Brain microvascular endothelial cell (primary cell): ENCODE data around the gene ATP9B.

Experiments
- DNase-seq: peaks from one replicate; pipeline ENCODE4 v3.0.0-alpha.2; 2020
- H3K27ac ChIP-seq: fragments of 250-450 bp; sonication (Bioruptor Pico); 2 replicates; pipeline ENCODE4 v1.5.1; 2020; ENCODE audit warnings: mild to moderate bottlenecking, moderate library complexity
- H3K27me3 ChIP-seq: fragments of 250-450 bp; sonication (Bioruptor Pico); replicated peaks from 2 replicates; pipeline ENCODE4 v1.5.1; 2020; ENCODE audit warnings: mild to moderate bottlenecking
- H3K36me3 ChIP-seq: fragments of 250-450 bp; sonication (Bioruptor Pico); replicated peaks from 2 replicates; pipeline ENCODE4 v1.5.1; 2020; ENCODE audit warnings: mild to moderate bottlenecking
- H3K4me3 ChIP-seq: 2 replicates; pipeline ENCODE4 v1.5.1; 2011; ENCODE audit warnings: low read depth, mild to moderate bottlenecking, control low read depth, low read length, moderate library complexity
- in situ Hi-C: cut with HindIII; loops from 2 replicates; pipeline ENCODE4 v1.10.0; 2017; ENCODE audit warnings: low sequenced_read_pairs, low pct_ligation_motif_present
- TF ChIP-seq, protein P1 (sequence below): IDR thresholded peaks from 2 replicates; pipeline ENCODE4 v1.5.1; 2011; ENCODE audit warnings: low read depth, mild to moderate bottlenecking, moderate library complexity, low read length, control low read depth, inconsistent platforms; ENCODE audit errors: missing control alignments

Gene ATP9B

DNA sequence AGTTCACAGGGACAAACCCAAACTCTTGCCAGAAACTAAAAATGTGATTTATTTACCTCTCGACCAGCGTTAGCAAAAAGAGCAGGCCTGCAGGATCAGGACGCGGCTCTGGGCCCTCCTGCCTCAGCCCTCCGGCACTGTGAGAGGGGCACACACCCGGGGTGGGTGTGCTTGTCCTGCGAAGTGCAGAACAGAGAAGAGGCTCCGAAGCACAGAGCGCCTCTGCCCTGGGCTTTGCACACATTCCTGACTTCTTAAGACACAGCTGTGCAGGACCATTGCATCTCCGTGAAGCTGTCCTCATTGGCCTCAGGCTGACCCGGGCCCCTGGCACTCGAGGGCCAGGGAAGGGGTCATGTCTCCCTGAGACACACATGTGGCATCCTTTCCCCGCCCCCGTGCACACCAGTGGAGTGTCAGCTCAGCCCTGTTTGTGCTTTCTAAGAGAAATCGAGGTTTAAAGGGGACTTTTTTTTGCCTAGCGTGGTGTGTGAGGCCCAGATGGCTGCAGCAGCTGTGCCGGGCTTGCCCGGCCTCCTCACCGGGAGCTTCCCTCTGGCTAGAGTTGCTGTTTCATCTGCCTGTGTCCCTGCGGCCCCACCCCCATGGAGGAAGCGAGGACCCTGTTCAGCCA lies 316.6 kb downstream of the ATP9B start:
- TF ChIP-seq, protein P1, sequence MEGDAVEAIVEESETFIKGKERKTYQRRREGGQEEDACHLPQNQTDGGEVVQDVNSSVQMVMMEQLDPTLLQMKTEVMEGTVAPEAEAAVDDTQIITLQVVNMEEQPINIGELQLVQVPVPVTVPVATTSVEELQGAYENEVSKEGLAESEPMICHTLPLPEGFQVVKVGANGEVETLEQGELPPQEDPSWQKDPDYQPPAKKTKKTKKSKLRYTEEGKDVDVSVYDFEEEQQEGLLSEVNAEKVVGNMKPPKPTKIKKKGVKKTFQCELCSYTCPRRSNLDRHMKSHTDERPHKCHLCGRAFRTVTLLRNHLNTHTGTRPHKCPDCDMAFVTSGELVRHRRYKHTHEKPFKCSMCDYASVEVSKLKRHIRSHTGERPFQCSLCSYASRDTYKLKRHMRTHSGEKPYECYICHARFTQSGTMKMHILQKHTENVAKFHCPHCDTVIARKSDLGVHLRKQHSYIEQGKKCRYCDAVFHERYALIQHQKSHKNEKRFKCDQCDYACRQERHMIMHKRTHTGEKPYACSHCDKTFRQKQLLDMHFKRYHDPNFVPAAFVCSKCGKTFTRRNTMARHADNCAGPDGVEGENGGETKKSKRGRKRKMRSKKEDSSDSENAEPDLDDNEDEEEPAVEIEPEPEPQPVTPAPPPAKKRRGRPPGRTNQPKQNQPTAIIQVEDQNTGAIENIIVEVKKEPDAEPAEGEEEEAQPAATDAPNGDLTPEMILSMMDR, result no peak

DNA sequence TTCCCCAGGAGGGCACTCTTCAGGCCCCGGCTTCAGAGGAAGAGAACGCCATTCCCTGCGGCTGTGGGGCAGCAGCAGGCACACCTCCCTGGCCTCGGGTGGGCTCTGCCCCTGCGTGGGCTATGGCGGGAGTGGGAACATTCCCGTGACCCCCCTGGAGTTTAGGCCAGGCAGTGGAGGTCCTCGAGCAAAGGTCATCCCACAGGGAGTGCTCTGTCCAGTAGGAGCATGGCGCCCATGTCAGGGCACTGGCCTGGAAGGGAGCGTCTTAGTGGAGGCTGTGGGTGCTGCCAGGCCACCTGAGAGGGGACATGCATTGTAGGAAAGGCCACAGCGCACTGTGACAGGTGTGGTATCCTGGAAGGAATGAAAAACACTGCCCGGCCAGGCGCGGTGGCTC lies 317.4 kb downstream of the ATP9B start:
- H3K27me3 ChIP-seq, result peaks cover 8% of the 10 kb centered on the region
- no peak overlapping the region for H3K27ac ChIP-seq
- no peak for DNase-seq
- no peak overlapping the region for H3K4me3 ChIP-seq
- H3K36me3 ChIP-seq, result no peaks in the 10 kb centered on the region
- TF ChIP-seq, protein P1, result no peak
- in situ Hi-C loops, result loop anchor here (25.0 kb wide), 1 partner anchor 251 kb away; no protein-coding TSS in a partner anchor

More for the DNA sequence above, 316.6 kb downstream of the ATP9B start:
- Histone ChIP-seq H3K27ac (no peak overlapping the region), H3K36me3 (no peaks in the 10 kb centered on the region), H3K27me3 (peaks cover 8% of the 10 kb centered on the region), H3K4me3 (no peak overlapping the region)
- no peak for DNase-seq
- in situ Hi-C loops, result loop anchor here (25.0 kb wide), 1 partner anchor 251 kb away; no protein-coding TSS in a partner anchor

GRCh38 chr18:79387214-79387613 lies 318.0 kb downstream of the ATP9B start:
- TF ChIP-seq, protein P1, result no peak
- in situ Hi-C loops, result loop anchor here (25.0 kb wide), 1 partner anchor 250 kb away; no protein-coding TSS in a partner anchor
- Histone ChIP-seq H3K27me3 (peaks cover 10% of the 10 kb centered on the region), H3K27ac (no peak overlapping the region), H3K4me3 (no peak overlapping the region), H3K36me3 (no peaks in the 10 kb centered on the region)
- DNase-seq, result no peak

DNA sequence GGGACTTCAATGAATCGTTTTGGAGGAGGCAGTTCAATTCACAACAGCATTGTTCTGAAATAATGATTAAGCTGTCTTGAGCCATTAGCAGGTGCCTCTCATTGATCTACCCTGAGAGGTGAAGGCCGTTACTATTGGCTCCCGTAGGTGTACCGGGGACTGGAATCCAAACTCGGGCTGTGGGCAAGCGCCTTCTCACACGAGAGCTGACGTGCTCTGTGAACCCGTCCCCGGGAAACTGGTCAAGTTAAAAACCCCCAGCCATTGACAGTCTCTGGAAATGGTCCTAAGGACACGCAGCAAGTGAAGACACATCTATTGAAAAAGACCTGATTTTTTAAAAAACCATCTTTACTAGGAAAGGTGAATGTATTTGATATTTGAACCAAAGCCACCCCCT lies 318.4 kb downstream of the ATP9B start:
- Histone ChIP-seq H3K4me3 (no peak overlapping the region), H3K36me3 (no peaks in the 10 kb centered on the region), H3K27me3 (peaks cover 10% of the 10 kb centered on the region), H3K27ac (no peak overlapping the region)
- no peak for DNase-seq
- in situ Hi-C loops, result loop anchor here (25.0 kb wide), 1 partner anchor 250 kb away; no protein-coding TSS in a partner anchor
- TF ChIP-seq, protein P1, result no peak

DNA sequence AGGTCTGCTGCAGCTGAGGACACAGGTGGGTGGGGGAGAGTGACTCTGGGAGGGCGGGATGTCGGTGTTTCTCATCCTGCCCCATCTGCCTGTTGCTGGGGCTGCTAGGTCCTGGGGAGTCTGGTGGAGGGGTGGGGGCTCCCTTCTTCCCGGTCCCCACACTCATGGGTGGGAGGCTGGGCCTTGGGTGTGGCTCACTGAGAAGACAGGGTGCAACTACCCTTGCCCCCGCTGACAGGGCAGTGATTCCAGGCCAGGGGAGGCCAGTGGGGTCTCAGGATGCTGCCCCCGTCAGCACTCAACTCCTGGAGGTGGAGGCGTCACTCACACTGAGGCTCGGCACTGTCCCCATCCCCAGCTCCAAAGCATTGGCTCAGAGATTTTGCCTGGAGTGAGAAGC lies 318.8 kb downstream of the ATP9B start:
- in situ Hi-C loops, result loop anchor here (25.0 kb wide), 1 partner anchor 249 kb away; no protein-coding TSS in a partner anchor

More for the DNA sequence above, 318.8 kb downstream of the ATP9B start:
- H3K4me3 ChIP-seq, result no peak overlapping the region
- TF ChIP-seq, protein P1, result no peak
- no peak overlapping the region for H3K27ac ChIP-seq
- H3K36me3 ChIP-seq, result no peaks in the 10 kb centered on the region
- DNase-seq, result no peak
- peaks cover 10% of the 10 kb centered on the region for H3K27me3 ChIP-seq
